Upper lobe of right lung (tissue), 1 donor: Measurements from ENCODE around the gene BTBD17. TPM values are rescaled to one million over a fixed set of nuclear protein-coding genes. Genes with fewer than 3 reads are reported as not detected.

Experiments used
- ATAC-seq: fragments of 200-7000 bp; cut with Tn5 transposase; one replicate; pipeline ENCODE4 v1.9.1; 2020; ENCODE audit warnings: mild to moderate bottlenecking, moderate library complexity
- DNase-seq: peaks from one replicate; pipeline ENCODE4 v3.0.0-alpha.2; 2020
- H3K27ac ChIP-seq: fragments of 200-600 bp; one replicate; pipeline ENCODE4 v1.8.0; 2022
- H3K27me3 ChIP-seq: fragments of 200-600 bp; one replicate; pipeline ENCODE4 v1.8.0; 2022; ENCODE audit warnings: mild to moderate bottlenecking
- H3K36me3 ChIP-seq: fragments of 200-600 bp; one replicate; pipeline ENCODE4 v1.8.0; 2022
- H3K4me1 ChIP-seq: fragments of 200-600 bp; one replicate; pipeline ENCODE4 v1.8.0; 2022
- H3K4me3 ChIP-seq: fragments of 200-600 bp; one replicate; pipeline ENCODE4 v1.8.0; 2022; ENCODE audit warnings: mild to moderate bottlenecking
- H3K9me3 ChIP-seq: fragments of 200-600 bp; one replicate; pipeline ENCODE4 v1.8.0; 2022
- intact Hi-C: fragments of 100-400 bp; cut with DNase I; formaldehyde crosslinking; loops from one replicate; pipeline ENCODE4 v1.11.0; 2022
- total RNA-seq: library from RNA; stranded (reverse); fragmentation: NEBNext Ultra II Directional; extraction: Animal tissue kit (Norgen Biotek cat#: 25700); gene quantifications from one replicate; pipeline ENCODE4 v1.2.1, GENCODE V29; 2021
- TF ChIP-seq, protein P1 (sequence below): fragments of 200-600 bp; IDR thresholded peaks from one replicate; pipeline ENCODE4 v1.8.0; 2022; ENCODE audit warnings: antibody characterized with exemption
- donor health status: DM: no; HTN: yes; CAD: no; lungs with severe emphysema.

Gene BTBD17
- total RNA-seq, 1 donor from 2014 or later: not detected

DNA sequence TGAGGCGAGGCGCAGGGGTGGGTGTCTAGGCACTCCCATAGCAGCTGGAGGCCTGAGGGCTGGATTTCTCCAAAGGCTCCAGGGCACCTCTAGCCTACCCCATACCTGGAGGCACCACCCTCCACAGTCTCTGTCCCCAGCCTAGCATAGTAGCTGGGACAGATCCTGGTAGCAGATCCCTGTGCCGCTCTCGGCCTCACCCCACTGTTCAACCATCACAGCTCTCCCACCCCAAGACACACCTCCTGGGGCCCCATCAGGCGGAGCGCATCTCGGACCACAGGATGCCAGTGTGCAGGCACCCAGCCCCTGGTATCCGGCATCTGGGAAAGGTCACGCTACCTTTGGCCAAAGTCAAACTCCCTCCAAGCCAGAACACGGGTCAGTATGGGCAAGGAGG lies 7.1 kb downstream of the BTBD17 start:
- Histone ChIP-seq H3K27ac (no peak overlapping the region), H3K4me3 (no peak overlapping the region), H3K4me1 (no peaks in the 10 kb centered on the region), H3K27me3 (peaks cover 91% of the 10 kb centered on the region), H3K36me3 (no peaks in the 10 kb centered on the region), H3K9me3 (no peaks in the 10 kb centered on the region)
- ATAC-seq: no peak
- TF ChIP-seq, protein P1, sequence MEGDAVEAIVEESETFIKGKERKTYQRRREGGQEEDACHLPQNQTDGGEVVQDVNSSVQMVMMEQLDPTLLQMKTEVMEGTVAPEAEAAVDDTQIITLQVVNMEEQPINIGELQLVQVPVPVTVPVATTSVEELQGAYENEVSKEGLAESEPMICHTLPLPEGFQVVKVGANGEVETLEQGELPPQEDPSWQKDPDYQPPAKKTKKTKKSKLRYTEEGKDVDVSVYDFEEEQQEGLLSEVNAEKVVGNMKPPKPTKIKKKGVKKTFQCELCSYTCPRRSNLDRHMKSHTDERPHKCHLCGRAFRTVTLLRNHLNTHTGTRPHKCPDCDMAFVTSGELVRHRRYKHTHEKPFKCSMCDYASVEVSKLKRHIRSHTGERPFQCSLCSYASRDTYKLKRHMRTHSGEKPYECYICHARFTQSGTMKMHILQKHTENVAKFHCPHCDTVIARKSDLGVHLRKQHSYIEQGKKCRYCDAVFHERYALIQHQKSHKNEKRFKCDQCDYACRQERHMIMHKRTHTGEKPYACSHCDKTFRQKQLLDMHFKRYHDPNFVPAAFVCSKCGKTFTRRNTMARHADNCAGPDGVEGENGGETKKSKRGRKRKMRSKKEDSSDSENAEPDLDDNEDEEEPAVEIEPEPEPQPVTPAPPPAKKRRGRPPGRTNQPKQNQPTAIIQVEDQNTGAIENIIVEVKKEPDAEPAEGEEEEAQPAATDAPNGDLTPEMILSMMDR: no peak
- intact Hi-C loops: no loop called here
- DNase-seq: no peak

DNA sequence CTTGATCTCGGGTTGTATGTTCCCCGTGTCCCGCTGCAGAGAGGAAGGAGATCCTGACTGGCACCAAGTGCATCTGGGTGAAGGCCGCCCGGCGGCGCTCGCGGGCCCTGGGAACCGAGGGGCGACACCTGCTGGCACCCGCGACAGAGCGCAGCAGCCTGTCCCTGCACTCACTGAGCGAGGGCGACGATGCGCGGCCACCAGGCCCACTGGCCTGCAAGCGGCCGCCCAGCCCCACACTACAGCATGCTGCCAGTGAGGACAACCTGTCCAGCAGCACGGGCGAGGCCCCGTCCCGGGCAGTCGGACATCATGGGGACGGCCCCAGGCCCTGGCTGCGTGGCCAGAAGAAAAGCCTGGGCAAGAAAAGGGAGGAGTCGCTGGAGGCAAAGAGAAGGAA lies 7.5 kb downstream of the BTBD17 start:
- Histone ChIP-seq H3K4me3 (no peak overlapping the region), H3K9me3 (no peaks in the 10 kb centered on the region), H3K27ac (no peak overlapping the region), H3K36me3 (no peaks in the 10 kb centered on the region), H3K27me3 (peaks cover 89% of the 10 kb centered on the region), H3K4me1 (no peaks in the 10 kb centered on the region)
- TF ChIP-seq, protein P1: peak; percentile 48
- peak; percentile 79 for DNase-seq
- ATAC-seq: peak; percentile 67
- intact Hi-C loops: no loop called here

DNA sequence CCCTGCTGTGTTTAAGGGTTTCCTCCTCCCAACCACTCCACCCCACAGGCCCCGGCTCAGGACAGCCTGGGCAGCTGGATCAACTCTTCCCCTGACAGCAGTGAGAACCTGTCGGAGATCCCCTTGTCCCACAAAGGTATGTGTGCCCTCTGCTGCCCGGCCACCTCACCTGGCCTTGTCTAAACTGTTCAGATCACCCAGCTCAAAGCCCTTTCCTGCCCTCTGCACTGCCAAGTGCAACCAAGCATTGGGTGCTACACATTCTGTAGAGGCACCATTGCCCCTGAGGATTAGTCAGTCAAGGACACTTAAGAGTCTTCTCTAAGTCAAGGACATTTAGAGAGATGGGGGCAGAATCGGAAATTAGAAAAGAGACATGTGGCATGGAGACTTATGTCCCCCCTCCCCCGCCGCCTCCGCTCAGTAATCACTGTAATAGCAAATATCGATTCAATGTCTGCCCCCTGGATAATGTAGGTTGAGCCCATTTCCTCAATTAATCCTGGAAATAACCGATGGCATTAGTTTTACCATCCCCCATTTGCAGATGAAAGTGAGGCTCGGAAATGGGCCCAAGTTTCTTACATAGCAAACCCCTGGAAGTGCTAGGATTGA lies 8.1 kb downstream of the BTBD17 start:
- H3K27me3 ChIP-seq: peaks cover 83% of the 10 kb centered on the region
- ATAC-seq (no peak), DNase-seq (no peak)
- intact Hi-C loops: no loop called here
- no peaks in the 10 kb centered on the region for H3K9me3 ChIP-seq
- H3K4me1 ChIP-seq: no peaks in the 10 kb centered on the region
- TF ChIP-seq, protein P1: no peak
- no peaks in the 10 kb centered on the region for H3K36me3 ChIP-seq
- H3K4me3 ChIP-seq: no peak overlapping the region
- no peak overlapping the region for H3K27ac ChIP-seq

DNA sequence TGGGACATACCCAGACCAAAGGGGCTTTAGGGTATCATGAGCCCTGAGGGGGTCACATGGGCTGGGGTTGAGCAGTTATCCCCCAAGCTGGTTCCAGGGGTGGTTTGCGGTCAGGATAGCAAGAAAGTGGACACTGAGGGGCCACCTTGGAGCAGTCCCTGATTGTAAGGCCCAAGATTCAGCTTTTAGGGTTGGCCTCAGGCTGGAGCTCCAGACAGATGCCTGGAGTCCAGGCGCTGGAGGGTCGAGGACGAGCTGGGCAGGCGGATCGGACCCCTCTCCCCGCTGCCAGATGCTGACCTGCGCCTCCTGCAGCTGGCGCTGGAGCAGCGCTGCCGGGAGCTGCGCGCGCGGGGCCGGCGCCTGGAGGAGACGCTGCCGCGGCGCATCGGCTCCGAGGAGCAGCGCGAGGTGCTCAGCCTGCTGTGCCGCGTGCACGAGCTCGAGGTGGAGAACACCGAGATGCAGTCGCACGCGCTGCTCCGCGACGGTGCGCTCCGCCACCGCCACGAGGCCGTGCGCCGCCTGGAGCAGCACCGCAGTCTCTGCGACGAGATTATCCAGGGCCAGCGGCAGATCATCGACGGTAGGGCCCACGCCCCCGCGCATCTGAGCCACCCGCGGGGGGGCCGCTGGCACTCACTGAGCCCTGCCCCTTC lies 10.0 kb downstream of the BTBD17 start:
- Histone ChIP-seq H3K36me3 (no peaks in the 10 kb centered on the region), H3K27ac (no peak overlapping the region), H3K27me3 (peaks cover 66% of the 10 kb centered on the region), H3K9me3 (no peaks in the 10 kb centered on the region), H3K4me3 (no peak overlapping the region), H3K4me1 (no peaks in the 10 kb centered on the region)
- TF ChIP-seq, protein P1: no peak
- intact Hi-C loops: no loop called here
- ATAC-seq (no peak), DNase-seq (no peak)

DNA sequence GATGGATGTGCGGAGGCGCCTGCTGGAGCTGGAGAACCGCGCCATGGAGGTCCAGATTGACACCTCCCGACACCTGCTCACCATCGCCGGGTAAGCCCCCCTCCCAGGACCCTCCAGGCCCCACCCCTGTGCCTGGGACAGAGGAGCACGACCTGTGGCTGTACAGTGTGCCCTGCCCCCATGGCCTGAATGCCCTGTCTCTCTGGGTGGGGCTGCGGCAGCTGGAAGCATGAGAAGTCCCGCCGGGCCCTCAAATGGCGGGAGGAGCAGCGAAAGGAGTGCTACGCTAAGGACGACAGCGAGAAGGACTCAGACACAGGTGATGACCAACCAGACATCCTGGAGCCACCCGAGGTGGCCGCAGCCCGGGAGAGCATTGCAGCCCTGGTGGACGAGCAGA lies 11.2 kb downstream of the BTBD17 start:
- Histone ChIP-seq H3K9me3 (no peaks in the 10 kb centered on the region), H3K27ac (no peak overlapping the region), H3K36me3 (no peaks in the 10 kb centered on the region), H3K27me3 (peaks cover 54% of the 10 kb centered on the region), H3K4me3 (no peak overlapping the region), H3K4me1 (no peaks in the 10 kb centered on the region)
- TF ChIP-seq, protein P1: no peak
- DNase-seq: no peak
- intact Hi-C loops: no loop called here
- no peak for ATAC-seq
